Lower leg skin (tissue), 4 donors: ENCODE data around the gene SORCS1. TPM values are rescaled to one million over a fixed set of nuclear protein-coding genes. Genes with fewer than 3 reads are reported as not detected.

Experiments
- DNase-seq, 2 donors: peaks; one replicate each; pipeline ENCODE4 v3.0.0-alpha.2; 2019; ENCODE audit warnings: low spot score in 2 of 2
- H3K4me3 ChIP-seq: fragments of 200-600 bp; sonication (generic); 2 replicates; pipeline ENCODE4 v1.5.1; 2017; ENCODE audit warnings: mild to moderate bottlenecking, low read depth; ENCODE audit not compliant: poor library complexity, severe bottlenecking
- POLR2A ChIP-seq, 2 donors: fragments of 450-650 bp; IDR thresholded peaks; one replicate each; pipeline ENCODE4 v1.6.1; 2016 to 2017; ENCODE audit warnings: antibody characterized with exemption in 2 of 2, mild to moderate bottlenecking in 1 of 2, moderate library complexity in 1 of 2
- WGBS, 2 donors: methylation state at CpG; one replicate each; pipeline ENCODE4 v1.1.5; 2018; 5-methylcytosine and 5-hydroxymethylcytosine counted together
- intact Hi-C: fragments of 100-400 bp; cut with DNase I; formaldehyde crosslinking; loops from one replicate; pipeline ENCODE4 v1.15.0; 2023; ENCODE audit warnings: low total_unique reads
- total RNA-seq, 4 donors: library from RNA; depleted of rRNA; stranded (reverse); fragments of >200 nt; gene quantifications; one replicate each; pipeline ENCODE4 v1.1.0, GENCODE V29; 2016
- TF ChIP-seq, protein P1 (sequence below), 3 donors: fragments of 450-650 bp; IDR thresholded peaks; one replicate each; pipeline ENCODE4 v1.5.1; 2016; ENCODE audit warnings: antibody characterized with exemption in 3 of 3, mild to moderate bottlenecking in 3 of 3, moderate library complexity in 2 of 3

The SORCS1 gene
- total RNA-seq, 4 donors from 2014 or later, result 2.2 to 5.3 (median 2.9) TPM

DNA sequence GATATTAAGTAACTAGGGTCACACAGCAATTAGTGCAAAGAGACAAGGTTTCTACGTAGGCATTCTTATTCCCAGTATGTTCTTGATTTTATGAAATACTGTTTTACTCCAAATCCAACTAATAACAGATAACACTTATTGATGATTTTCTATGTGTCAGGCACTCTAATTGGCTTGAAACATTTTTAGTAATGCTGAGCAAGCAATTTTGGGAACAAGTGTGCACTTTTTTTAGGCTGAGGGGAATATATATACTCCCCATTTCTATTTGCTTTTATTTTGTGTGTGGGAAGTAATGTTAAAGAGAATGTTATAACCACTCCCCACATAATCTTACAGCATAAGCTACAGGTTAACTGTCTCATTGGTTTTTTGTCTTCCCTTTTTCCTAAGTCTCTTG is 4.2 kb upstream of the SORCS1 start:
- DNase-seq, result no peak
- H3K4me3 ChIP-seq, result no peak overlapping the region
- WGBS, 2 donors, result 86 to 90% methylated on average over 1 of the region's 1 CpG
- intact Hi-C loops, result no loop called here
- TF ChIP-seq, protein P1, sequence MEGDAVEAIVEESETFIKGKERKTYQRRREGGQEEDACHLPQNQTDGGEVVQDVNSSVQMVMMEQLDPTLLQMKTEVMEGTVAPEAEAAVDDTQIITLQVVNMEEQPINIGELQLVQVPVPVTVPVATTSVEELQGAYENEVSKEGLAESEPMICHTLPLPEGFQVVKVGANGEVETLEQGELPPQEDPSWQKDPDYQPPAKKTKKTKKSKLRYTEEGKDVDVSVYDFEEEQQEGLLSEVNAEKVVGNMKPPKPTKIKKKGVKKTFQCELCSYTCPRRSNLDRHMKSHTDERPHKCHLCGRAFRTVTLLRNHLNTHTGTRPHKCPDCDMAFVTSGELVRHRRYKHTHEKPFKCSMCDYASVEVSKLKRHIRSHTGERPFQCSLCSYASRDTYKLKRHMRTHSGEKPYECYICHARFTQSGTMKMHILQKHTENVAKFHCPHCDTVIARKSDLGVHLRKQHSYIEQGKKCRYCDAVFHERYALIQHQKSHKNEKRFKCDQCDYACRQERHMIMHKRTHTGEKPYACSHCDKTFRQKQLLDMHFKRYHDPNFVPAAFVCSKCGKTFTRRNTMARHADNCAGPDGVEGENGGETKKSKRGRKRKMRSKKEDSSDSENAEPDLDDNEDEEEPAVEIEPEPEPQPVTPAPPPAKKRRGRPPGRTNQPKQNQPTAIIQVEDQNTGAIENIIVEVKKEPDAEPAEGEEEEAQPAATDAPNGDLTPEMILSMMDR (IDR thresholded peaks at IDR 0.05), result no peak
- no peak for TF ChIP-seq POLR2A (IDR thresholded peaks at IDR 0.05)

DNA sequence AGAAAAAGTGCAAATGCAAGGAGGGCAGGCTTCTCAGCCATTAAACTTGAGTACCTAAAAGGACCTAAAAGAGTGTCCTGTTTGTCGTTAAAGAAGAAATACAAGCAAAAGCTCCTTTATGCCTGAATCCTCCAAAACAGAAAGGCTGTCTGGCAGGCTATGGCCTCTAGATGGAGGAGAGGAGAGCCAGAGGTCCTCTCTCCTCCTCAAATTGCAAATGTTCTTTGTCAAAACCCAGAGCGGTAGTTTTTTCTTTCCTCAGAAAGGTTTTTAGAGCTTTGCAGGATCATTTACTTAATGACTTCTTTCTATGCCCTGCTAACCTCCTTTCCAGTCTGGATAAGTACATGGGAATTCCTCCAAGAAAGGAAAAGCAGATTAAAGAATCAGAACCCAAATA is 1.9 kb upstream of the SORCS1 start:
- H3K4me3 ChIP-seq, result no peak overlapping the region
- TF ChIP-seq POLR2A (IDR thresholded peaks at IDR 0.05), result no peak
- TF ChIP-seq, protein P1 (IDR thresholded peaks at IDR 0.05), result no peak
- no peak for DNase-seq
- intact Hi-C loops, result no loop called here
- WGBS, 2 donors, result 50 to 54% methylated on average over 2 of the region's 2 CpGs

DNA sequence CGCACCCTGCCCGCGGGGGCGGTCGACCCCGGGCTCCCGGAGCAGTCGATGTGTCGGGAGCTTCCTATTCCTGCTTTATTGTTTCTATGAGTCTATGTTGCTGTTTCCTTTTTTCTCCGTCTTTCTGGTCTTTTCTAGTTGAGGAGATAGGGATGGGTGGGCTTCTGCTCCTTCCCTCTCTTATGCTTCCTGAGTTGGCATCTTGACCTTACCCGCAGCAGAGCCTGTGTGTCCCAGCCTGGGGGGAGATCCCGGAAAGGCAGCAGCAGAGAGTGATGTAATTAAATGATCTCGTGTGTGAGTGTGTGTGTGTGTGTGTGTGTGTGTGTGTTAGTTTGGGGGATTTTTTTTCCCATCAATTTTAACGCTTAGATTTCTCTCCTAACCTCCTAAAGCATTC is 486 bp upstream of the SORCS1 start:
- WGBS, 2 donors, result 5 to 6% methylated on average over 14 of the region's 14 CpGs
- DNase-seq, result no peak
- TF ChIP-seq, protein P1 (IDR thresholded peaks at IDR 0.05), result no peak
- TF ChIP-seq POLR2A (IDR thresholded peaks at IDR 0.05), result no peak
- H3K4me3 ChIP-seq, result no peak overlapping the region
- intact Hi-C loops, result no loop called here

DNA sequence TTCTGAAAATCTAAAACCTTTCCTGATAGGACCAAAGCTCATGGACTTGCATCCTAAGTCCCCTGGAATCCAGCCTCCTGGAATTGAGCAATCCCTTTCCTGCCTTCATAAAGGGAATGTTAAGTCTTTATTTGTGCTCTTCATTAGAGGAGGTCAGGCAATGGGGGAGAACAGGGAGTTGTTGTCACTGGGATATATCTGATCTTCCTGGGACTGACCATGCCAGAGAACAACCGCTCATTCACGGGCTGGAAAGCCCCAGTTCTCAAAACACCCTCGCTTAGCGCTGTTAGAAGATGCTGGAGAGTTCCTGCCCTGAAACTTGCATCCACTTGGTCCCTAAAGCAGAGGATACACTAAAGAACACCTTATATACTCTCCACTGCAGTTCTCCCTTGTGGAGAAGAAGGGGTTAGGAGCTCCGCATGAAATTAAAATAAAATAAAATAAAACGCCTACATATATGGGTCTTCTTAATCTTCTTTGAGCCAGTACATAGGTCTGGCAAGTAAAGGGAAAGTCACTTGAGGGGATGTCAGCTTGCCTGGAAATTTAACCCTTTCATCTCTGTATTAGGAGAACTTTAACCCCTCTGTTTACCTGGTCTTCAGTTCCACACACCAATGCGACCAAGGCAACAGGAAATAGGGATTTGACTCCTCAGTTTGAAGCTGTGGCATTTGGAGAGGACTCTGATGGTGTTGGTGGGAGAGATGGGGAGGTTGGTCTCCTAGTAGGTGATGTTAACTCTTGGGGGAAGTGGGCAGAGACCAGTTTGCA is 1.2 kb downstream of the SORCS1 start:
- TF ChIP-seq, protein P1 (IDR thresholded peaks at IDR 0.05), result no peak
- TF ChIP-seq POLR2A (IDR thresholded peaks at IDR 0.05), result no peak
- WGBS, 2 donors, result 8 to 14% methylated on average over 7 of the region's 7 CpGs
- peak in 1 of 2 donors; percentile 14 for DNase-seq
- no peak overlapping the region for H3K4me3 ChIP-seq
- intact Hi-C loops, result no loop called here

DNA sequence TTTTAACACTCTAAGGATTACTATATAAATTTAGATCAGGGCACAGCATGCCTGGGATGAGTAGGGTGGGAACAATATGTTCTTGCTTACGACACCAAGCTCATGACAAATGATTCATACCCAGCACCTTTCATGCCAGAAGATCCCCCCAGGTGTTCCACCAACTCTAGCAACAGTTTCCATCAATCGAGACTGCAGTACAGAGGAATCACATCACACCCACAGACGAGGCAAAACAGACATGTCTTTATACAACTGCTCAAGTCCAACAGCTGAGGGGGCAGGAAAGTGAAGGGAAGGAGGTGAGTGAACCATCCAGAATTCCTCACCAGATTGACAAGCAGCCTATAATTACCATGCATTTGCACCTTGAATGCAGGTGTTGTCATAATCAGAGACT is 3.6 kb downstream of the SORCS1 start:
- 19 to 22% methylated on average over 3 of the region's 3 CpGs for WGBS, 2 donors
- TF ChIP-seq, protein P1 (IDR thresholded peaks at IDR 0.05), result no peak
- TF ChIP-seq POLR2A (IDR thresholded peaks at IDR 0.05), result no peak
- intact Hi-C loops, result no loop called here
- no peak for DNase-seq
- H3K4me3 ChIP-seq, result no peak overlapping the region

DNA sequence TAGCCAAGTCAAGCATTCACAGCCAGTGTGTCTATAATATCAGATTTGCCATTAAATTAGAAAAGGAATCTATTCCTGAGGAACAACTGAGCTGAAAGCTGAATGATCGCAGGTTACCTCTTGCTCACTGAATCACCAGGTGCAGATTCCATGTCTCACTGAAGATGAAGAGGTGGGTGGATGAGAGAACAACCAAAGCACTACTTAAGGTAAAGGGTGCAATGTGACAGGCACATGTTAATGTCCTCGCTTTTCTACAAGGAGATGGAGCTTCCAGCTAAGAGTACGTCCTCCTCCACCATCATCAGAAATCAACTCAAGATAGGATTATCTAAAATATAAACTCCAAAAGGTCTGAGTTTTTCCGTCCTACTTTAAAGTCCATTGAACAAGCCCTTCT is 4.6 kb downstream of the SORCS1 start:
- TF ChIP-seq, protein P1 (IDR thresholded peaks at IDR 0.05), result no peak
- TF ChIP-seq POLR2A (IDR thresholded peaks at IDR 0.05), result no peak
- H3K4me3 ChIP-seq, result no peak overlapping the region
- intact Hi-C loops, result no loop called here
- DNase-seq, result no peak
- 83 to 84% methylated on average over 4 of the region's 4 CpGs for WGBS, 2 donors
